Measurements from ENCODE around the gene HSDL2.

- TF ChIP-seq POLR2AphosphoS5 (IDR thresholded peaks at IDR 0.05; ENCODE audit: borderline replicate concordance, low read depth, low read length): no peak
- TF ChIP-seq EZH2 (IDR thresholded peaks at IDR 0.05): no peak
- TF ChIP-seq FOXP2 (optimal IDR thresholded peaks at IDR 0.05; ENCODE audit: control extremely low read depth, extremely low read length, insufficient read depth): no peak
Observed at GRCh38 chr9:112421771-112422222, 41.9 kb downstream of the HSDL2 start.

Measured in SK-N-MC (cell line).